HG02870 (cell line): ENCODE measurements around the gene NFATC1.

Source experiments
- ATAC-seq: cut with Tn5 transposase; IDR thresholded peaks from one replicate; pipeline ENCODE4 v1.9.1; 2021; ENCODE audit warnings: mild to moderate bottlenecking, moderate library complexity; ENCODE audit not compliant: unreplicated experiment

NFATC1 gene

DNA sequence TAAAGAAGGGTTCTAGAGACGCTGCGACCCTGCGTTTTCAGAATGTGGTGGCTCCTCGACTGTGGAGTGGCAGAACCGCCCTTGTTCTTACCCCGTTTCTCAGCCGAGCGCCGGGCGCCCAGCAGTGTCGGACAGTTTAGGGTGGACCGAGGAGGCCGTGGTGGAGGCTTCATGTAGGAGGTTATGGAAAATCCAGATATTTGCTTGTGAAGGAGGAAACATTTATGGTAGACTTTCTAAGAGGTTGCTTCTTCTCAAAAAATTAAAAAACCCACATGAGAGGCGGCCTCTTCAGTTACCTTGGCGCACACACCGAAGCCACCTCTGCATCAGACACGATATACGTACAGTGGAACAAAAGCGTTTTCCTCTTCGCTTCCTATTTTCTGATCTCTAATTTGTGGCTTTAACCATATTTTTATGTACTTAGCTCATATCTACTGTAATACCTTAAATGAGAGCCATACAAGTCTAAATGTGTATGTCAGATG is 120.8 kb downstream of the NFATC1 start:
- no peak for ATAC-seq

DNA sequence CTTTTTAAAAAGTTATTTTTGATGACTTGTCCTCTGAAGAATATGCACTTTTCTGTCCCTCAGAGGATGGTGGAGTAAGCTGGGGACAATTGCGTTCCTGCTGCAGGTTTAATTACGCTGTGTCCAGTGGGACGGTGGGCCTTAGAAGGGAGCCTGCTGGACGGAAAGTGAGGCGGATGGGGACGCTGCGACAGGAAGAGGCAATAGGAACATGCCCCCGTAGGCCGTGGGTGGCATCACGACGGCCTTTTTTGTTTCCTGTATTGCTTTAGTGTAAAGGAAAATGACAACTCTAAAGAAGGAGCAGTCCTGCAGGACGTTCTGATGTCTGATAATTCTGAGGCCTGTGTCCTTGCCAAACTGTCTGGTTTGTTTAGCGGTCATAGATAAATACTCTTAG is 121.6 kb downstream of the NFATC1 start:
- ATAC-seq: no peak

DNA sequence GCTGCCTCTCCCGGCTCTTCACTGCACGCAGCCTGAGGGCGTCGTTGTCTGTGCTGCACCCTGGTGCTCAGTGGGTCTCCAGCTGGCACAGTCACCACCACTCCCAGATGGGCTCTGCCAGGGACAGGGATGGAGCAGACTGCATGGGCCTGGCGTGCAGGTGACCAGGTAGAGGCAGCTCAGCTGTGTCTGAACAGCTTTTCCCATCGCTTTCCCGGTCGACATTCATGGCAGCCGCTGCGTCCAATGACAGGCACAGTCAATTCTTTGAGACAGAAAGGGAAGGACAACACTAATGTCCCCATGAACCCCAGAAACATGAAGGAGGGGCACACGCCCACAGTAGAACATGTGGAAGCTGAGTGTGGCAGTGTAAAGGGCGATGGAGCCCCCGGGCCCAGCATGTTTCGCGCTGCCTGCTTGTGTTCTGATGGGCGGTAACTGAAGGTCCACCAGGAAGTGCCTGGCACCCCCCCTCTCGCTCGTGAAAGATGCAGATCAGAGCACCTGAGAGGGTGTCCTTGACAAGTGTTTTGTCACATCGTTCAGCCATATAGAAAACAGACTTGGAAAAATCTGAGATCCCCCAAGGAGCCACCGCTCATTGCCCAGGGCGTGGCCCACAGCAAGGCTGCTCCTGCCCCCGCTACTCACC is 122.4 kb downstream of the NFATC1 start:
- ATAC-seq: no peak

DNA sequence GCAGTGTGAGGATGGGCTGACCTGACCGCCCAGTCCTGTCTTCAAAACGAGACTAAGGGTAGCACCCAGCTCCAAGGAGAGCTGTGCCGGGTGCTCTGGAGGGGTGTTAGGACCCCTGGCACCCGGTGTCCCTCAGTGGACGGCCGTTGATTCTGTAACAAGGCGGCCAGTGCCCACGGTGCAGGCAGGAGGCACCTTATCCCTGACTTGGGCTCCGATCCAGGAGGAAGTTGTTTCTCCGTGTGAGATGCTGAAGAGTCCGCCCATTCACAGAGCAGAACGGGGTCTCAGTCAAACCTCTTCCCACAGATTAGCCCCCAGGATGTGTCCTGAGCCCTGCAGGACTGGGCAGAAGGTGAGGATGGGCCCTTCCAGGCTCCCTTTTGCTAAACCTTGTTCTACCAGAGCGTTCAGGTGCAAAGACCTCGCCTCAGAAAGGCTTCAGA is 123.0 kb downstream of the NFATC1 start:
- ATAC-seq: no peak

DNA sequence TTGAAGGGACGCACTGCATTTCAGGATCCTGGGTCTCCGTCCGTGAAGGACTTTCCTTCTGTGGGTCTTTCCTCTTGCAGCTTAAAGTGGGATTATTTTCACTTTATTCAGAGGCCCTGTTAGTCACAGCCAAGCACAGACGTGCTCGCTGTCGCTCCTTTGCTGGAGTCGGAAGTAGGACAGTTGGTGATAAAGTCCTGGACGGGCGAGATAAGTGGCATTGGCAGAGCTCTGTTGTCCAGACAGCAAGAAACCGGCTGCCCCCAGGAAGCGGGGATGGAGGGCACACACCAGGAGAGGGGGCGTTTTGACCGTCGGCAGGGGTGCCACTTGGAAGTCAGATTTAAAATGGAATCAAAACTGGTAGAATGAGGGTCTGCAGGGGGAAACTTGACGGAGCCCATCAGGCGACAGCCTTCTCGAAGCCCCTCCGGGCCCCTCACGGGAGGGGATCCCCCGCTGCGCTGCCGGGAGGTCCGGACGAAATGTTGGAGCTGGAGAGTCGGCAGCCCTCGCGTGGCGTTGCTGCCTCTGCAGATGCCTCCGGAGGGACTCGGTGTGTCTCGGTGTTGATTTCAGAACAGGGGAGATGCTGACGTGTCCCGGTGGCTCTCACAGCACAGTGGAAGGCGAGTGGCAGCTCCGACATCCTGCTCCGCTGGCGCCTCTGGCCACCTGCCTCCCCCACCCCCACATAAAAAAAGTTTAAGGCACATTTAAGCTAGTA is 124.2 kb downstream of the NFATC1 start:
- no peak for ATAC-seq

DNA sequence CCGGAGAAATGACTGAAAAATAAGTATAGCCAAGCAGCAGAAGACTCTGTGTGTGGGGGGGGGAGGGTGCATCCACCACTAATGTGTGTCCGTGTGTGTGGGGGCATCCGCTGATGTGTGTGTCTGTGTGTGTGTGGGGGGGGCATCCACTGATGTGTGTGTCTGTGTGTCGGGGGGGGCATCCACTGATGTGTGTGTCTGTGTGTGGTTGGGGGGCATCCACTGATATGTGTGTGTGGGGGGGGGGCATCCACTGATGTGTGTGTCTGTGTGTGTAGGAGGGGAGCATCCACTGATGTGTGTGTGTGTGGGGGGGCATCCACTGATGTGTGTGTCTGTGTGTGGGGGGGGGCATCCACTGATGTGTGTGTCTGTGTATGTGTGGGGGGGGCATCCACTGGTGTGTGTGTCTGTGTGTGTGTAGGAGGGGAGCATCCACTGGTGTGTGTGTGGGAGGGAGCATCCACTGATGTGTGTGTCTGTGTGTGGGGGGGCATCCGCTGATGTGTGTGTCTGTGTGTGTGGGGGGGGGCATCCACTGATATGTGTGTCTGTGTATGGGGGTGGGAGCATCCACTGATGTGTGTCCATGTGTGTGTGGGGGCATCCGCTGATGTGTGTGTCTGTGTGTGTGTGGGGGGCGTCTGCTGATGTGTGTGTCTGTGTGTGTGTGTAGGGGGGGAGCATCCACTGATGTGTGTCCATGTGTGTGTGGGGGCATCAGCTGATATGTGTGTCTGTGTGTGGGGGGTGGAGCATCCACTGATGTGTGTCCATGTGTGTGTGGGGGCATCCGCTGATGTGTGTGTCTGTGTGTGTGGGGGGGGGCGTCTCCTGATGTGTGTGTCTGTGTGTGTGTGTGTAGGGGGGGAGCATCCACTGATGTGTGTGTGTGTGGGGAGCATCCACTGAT is 125.0 kb downstream of the NFATC1 start:
- ATAC-seq: no peak

DNA sequence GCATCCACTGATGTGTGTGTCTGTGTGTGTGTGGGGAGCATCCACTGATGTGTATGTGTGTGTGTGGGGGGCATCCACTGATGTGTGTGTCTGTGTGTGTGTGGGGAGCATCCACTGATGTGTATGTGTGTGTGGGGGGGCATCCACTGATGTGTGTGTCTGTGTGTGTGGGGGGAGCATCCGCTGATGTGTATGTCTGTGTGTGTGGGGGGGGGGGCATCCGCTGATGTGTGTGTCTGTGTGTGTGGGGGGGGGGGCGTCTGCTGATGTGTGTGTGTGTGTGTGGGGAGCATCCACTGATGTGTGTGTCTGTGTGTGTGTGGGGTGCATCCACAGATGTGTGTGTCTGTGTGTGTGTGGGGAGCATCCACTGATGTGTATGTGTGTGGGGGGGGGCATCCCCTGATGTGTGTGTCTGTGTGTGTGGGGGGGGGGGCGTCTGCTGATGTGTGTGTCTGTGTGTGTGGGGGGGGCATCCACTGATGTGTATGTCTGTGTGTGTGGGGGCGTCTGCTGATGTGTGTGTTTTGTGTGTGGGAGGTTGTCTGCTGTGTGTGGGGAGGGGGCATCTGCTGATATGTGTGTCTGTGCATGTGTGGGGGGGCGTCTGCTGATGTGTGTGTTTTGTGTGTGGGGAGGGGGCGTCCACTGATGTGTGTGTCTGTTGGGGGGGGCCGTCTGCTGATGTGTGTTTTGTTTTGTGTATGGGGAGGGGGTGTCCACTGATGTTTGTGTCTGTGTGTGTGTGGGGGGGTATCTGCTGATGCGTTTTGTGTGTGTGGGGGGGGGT is 125.9 kb downstream of the NFATC1 start:
- no peak for ATAC-seq

DNA sequence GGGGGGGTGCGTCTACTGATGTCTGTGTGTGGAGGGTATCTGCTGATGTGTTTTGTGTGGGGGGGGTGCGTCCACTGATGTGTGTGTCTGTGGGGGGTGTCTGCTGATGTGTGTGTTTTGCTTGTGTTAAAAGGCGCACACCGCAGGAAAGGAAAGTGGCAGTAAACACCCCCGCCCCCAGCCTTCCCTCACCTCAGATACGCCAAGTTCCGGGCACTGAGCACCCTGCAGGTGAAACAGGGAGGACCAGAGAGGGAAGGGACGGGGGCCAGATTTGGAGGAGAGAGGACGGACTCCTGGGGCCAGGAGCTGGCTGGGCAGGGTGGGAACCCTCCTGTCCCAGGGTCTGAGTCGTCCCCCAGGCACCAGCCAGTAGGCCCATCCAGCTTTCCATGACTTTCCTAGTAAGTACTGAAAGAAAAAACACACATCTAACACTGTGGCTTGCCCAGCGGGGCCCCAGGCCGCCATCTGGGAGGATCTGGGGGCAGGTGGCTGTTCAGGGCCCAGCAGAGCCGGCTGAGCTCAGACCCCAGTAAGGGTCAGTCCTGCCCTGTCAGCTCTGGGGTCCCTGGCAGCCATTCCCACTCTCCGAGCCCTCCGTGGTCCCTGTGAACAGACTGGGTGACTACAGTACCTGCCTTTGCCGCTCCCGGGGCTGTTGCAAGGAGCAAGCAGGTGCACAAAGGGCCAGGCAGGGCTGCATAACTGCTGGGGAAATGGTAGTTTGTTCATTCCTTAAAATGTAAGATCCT is 126.9 kb downstream of the NFATC1 start:
- peak; percentile 19 for ATAC-seq

DNA sequence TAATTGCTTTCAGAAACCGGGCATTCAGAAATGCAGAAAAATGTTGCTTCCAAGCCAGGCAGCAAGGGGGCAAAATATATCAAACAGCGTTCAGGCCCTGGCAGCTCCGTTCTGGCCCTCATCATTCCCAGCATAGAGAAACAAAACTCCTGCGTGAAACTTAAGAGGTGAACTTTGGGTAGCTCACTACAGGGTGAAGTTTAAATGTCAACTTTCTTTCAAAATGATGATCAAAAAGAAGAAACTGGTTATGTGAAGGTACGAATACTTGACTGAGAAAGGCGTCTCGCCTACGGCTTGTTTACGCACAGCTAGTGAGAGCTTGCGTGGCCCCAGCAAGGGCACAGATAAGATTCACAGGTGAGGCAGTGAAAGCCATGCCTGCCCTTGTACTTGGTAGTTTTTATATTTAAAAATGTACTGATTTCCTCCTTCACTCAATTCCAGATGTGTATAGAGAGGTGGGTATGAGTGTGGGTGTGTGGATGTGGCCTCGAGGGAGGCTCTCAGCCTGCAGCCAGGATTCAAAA is 127.5 kb downstream of the NFATC1 start:
- ATAC-seq: peak; percentile 51

DNA sequence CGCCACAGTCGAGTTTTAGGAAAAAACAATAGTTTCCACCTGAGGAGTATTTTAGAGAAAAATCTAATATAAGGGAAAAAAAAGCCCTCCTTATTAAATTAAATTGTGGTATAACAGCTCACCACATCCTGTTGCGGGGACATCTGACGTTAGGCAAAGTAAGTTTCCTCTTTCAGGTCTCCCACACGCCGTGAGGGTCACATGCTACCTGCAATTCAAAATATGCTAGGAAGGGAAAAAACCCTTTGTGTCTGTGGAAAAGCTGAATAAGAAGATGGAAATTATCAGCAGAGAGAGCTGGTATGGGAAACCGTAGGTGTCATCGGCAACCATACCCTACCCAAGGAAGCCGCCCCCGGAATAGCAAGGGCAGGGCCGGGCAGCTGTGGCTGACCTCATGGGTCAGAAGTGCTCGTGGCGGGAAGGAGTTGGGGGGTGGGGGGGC is 128.0 kb downstream of the NFATC1 start:
- ATAC-seq: peak; percentile 66

DNA sequence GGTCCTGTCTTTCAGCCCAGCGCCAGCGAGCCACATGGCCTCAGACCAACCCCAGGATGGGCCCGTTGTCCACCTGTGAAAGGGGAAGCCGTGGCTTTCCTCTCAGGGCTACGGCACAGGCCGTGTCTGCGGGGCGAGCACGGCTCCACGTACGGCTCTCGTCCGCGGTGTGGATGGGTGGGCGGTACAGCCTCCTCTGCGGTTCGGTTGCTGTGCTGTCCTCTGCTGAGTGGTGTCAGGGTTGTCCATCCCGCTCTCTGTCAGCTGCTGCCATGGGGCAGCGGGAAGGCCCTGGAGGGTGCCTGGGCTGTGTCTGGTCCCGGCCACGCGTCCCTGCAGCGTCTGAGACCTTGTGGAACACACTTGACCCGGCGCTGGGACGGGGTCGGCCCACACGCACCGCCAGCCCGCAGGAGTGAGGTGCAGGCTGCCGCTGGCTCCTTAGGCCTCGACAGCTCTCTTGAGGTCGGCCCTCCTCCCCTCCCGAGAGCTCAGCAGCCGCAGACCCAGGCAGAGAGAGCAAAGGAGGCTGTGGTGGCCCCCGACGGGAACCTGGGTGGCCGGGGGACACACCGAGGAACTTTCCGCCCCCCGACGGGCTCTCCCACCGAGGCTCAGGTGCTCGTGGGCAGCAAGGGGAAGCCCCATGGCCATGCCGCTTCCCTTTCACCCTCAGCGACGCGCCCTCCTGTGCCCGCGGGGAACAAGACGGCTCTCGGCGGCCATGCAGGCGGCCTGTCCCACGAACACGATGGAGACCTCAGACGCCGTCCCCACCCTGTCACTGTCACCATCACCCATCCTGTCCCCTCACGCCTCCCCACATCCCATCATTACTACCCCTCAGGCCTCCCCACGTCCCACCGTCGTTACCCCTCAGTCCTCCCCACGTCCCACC is 128.7 kb downstream of the NFATC1 start:
- peak; percentile 16 for ATAC-seq

DNA sequence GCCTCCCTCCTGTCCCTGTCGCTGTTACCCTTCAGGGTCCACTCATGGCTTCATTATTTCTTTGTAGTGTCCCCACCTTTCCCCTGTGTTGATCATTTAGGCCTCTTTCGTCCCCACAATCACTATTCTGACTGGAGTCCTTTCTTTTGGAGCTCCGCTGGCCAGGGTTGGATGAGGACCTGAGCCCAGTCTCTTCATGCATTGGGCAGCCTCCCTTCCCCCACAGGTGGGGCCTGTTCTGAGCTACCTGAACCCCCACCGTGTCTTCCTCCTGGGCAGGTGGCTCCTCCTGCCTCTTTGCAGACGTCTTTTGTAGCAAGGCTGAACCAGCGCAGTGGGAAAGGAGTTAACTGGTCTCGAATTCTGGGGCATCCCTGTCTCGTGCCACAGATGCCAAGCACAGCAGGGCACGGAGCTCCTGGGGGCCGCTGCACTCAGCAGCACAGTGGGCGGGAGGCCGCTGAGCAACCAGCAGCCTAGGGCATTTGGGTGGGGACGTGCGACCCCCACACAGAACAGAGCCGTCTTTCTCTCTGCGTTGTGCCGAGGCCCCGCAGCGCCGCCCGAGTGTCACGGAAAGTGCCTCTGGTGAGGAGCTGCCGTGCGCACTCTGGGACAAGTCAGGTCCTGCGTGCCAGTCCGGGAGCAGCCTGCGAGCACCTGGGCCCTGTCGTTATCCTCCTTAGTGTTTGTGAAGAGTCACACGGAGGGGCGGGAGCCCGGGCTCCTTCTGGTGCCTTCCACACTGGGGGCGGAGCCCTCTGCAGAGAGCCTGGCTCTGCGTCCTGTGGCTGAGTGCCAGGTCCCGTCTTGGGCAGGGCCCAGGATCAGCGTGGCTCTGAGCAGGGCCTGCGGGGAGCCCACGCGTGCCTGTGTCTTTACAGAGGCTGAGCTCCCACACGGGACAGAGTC is 130.1 kb downstream of the NFATC1 start:
- ATAC-seq: no peak

DNA sequence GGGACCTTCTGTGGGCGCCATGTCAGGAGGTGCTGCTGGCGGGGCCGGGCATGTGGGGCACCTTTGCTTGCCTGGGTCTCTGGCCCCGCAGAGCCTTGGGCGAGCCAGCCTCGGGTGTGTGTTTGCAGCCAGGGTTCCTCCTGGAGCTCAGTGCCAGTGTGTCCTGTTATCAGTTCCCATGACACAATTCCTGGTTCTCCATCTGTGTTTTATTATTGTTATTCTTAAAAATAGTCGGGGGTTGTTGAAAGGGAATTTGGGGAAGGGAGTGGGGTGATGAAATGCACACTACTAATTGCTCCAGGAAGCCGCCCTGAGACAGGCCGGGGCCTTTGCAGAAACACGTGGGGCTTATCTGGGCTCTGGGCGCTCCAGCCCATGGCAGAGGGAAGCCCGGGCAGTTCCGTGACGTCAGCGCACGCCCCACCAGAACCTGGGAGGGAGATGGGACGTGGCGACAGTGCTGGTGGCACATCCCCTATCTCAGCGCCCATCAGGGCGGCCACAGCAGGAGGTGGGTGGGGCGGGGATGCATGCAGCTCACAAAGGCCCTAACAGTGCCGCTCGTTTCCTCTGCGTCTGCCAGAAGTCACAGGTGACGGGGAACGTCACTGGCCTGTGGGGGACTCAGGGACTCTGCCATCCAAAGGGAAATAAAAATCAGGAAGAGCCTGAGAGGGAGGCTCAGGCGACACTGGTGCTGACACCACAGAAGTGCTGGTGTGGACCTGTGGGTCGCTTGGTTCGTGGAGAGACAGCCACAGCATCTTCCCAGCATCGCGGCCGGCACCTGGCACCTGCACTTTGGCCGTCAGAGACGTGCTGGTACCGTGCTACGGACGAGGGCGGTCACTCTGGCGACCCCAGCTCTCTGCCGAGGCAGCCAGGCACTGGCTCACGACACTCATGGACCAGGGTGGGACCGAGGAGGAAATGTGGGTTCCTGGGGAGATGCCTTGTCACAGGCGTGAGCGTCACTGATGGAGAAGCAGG is 131.0 kb downstream of the NFATC1 start:
- ATAC-seq: no peak

DNA sequence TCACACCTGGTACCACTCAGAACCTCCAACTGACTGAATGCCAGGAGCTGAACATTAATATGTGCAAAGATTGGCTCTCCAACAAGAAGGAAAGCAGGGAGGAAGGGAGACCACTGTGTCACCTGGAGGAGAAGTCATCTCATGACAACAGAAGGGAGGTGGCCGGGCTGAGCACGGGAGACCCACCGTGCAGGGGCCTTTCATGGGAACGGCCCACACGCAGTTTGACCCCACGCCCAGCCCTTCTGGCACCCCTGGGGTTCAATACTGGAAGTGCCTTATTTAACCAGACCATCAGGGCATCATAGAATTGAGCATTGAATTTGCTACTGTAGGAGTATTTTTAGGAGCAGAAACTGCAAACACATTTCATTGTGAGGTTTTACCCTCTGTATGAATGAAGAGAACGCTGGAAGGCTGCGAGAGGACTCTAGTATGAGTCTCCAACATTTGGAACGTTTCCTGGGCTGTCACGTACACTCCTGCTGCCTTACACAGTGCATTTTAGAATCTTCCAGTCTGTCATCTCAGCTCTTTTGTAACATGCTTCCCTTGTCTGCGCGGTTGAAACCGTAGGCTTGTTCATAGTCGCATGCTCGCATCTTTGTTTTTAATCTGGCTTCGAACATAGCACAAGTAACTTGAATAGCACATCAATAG is 132.1 kb downstream of the NFATC1 start:
- ATAC-seq: no peak

DNA sequence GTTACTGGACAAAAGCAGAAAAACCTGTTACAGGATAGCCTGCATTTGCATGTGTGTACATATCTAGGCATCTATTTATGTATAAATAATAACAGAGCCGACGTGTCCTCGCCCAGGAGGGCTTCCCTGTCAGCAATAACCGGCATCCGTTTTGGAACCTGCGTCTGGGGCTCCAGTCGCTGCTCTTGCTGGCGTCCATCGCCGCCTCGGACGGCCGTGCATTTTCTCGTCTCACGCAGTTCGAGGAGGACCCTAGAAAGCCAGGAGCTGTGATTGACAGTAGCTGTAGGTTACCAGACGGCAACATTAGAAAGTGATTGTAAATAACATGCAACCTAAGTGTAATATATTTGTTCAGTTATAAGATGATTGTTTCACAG is 132.6 kb downstream of the NFATC1 start:
- no peak for ATAC-seq

DNA sequence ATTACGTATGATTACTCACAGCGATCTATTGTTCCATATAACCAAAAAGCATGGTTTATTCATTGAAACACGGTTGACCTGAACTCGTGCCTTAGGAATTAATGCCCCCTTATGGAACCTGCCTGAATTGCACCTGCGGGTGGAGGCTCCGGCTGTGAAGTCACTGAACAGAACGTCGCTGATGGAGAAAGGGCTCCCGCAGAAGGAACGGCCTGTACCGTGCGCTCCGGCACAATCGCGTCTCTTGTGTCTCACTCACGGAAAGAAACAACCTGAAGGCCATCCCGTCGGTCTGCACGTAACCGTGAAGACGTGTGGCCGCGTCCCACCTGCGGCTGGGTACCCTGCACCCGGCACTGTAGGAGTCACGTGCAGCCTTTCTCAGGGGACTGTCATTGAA is 133.1 kb downstream of the NFATC1 start:
- peak; percentile 38 for ATAC-seq
